ENCODE data around the gene BRI3. TPM values are rescaled to one million over a fixed set of nuclear protein-coding genes. Genes with fewer than 3 reads are reported as not detected.

The BRI3 gene
- total RNA-seq, 2 experiments from 2014 or later = 49.4 to 49.9 TPM

DNA sequence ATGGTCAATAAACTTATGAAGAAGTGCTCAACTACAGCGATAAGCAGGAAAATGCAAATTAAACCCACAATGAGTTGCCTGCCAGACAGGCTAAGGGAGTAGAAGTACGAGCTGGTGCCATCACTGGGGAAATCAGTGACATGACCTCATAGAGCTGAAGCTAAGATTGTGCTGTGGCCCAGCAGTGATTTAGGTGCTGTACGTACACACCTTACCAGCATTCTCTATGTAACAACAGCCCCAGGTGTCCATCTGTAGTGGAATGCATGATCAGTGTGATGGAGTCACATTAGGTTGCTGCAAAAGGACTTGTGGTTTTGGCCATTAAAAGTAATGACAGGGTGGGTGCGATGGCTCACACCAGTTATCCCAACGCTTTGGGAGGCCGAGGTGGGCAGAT, 23.8 kb upstream of the BRI3 start:
- POLR2A ChIA-PET = no interaction called here
- Mint-ChIP-seq H3K27me3 (no peaks in the 10 kb centered on the region), H3K9me3 (no peaks in the 10 kb centered on the region), H3K27ac (no peak overlapping the region), H3K4me3 (no peak overlapping the region), H3K4me1 (peaks cover 31% of the 10 kb centered on the region), H3K36me3 (ENCODE audit: low read depth) (peaks cover 42% of the 10 kb centered on the region)
- CTCF ChIA-PET = no interaction called here
- no peak for DNase-seq

DNA sequence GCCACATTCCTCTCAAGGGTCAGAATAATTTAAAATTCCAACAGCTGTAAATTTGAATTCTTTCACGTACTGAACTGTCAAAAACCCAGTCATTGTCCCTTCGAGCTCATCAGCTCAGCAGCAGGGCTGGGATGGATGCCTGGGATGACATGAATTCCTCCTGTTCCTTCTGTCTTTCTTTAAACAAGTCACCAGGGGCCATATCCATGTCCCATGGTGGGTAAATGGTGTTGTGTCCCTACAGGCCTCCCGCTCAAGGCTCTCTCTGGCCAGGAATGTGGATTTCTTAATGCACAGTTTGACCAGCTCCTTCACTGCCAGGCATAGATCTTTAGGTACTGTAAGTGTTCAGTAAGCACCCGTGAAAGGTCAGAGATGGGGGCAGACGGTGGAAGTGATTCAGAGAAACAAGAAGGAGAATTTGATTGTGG, 15.6 kb upstream of the BRI3 start:
- H3K36me3 Mint-ChIP-seq (ENCODE audit: low read depth) = peaks cover 14% of the 10 kb centered on the region
- no peak for DNase-seq
- H3K9me3 Mint-ChIP-seq = no peaks in the 10 kb centered on the region
- H3K4me3 Mint-ChIP-seq = no peak overlapping the region
- POLR2A ChIA-PET = no interaction called here
- CTCF ChIA-PET = interaction anchor here (0.7 to 1.9 kb wide), 5 partner anchors 13 to 1067 kb away, joined by 3 to 5 read pairs (median 3); no protein-coding TSS in a partner anchor
- H3K4me1 Mint-ChIP-seq = no peaks in the 10 kb centered on the region
- no peak overlapping the region for H3K27ac Mint-ChIP-seq
- no peaks in the 10 kb centered on the region for H3K27me3 Mint-ChIP-seq

DNA sequence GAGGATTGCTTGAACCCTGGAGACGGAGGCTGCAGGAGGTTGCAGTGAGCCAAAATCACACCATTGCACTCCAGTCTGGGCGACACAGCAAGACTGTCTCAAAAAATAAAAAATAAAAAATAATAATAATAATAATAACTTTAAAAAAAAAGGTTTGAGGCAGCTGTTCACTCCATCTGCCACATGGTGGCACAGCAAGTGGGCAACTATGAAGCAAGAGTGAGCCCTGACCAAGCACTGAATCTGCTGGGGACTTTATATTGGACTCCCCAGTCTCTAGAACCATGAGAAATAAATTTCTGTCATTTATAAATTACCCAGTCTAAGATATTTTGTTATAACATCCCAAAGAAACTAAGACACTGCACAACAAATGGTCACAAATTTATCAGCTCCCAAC, 14.6 kb upstream of the BRI3 start:
- DNase-seq = no peak
- no peak overlapping the region for H3K27ac Mint-ChIP-seq
- ChIA-PET POLR2A (interaction anchor here (1.0 kb wide), 1 partner anchor 17 kb away, joined by 3 read pairs; no protein-coding TSS in a partner anchor), CTCF (interaction anchor here (1.4 to 1.9 kb wide), 2 partner anchors 12 to 16 kb away, joined by 4 to 5 read pairs; no protein-coding TSS in a partner anchor)
- no peaks in the 10 kb centered on the region for H3K27me3 Mint-ChIP-seq
- peaks cover 7% of the 10 kb centered on the region for H3K36me3 Mint-ChIP-seq (ENCODE audit: low read depth)
- no peaks in the 10 kb centered on the region for H3K4me1 Mint-ChIP-seq
- H3K4me3 Mint-ChIP-seq = no peak overlapping the region
- H3K9me3 Mint-ChIP-seq = no peaks in the 10 kb centered on the region

- Mint-ChIP-seq H3K27ac (no peak overlapping the region), H3K4me1 (no peaks in the 10 kb centered on the region), H3K4me3 (no peak overlapping the region), H3K36me3 (ENCODE audit: low read depth) (peaks cover 2% of the 10 kb centered on the region), H3K27me3 (no peaks in the 10 kb centered on the region), H3K9me3 (no peaks in the 10 kb centered on the region)
- DNase-seq = no peak
- ChIA-PET CTCF (interaction anchor here (1.4 kb wide), 1 partner anchor 17 kb away, joined by 4 read pairs; no protein-coding TSS in a partner anchor), POLR2A (interaction anchor here (1.0 to 1.3 kb wide), 2 partner anchors 16 to 17 kb away, joined by 3 read pairs; no protein-coding TSS in a partner anchor)
Observed at GRCh38 chr7:98267303-98267702, 14.2 kb upstream of the BRI3 start.

GRCh38 chr7:98276241-98276761, 5.2 kb upstream of the BRI3 start:
- no peak for DNase-seq
- Mint-ChIP-seq H3K4me1 (peaks cover 4% of the 10 kb centered on the region), H3K9me3 (no peaks in the 10 kb centered on the region), H3K36me3 (ENCODE audit: low read depth) (no peaks in the 10 kb centered on the region), H3K27me3 (no peaks in the 10 kb centered on the region), H3K27ac (no peak overlapping the region), H3K4me3 (no peak overlapping the region)
- CTCF ChIA-PET = no interaction called here
- POLR2A ChIA-PET = no interaction called here

GRCh38 chr7:98278408-98278807, 3.1 kb upstream of the BRI3 start:
- peaks cover 4% of the 10 kb centered on the region for H3K36me3 Mint-ChIP-seq (ENCODE audit: low read depth)
- no peak for DNase-seq
- no peak overlapping the region for H3K27ac Mint-ChIP-seq
- peaks cover 17% of the 10 kb centered on the region for H3K4me1 Mint-ChIP-seq
- no peaks in the 10 kb centered on the region for H3K9me3 Mint-ChIP-seq
- ChIA-PET POLR2A (no interaction called here), CTCF (interaction anchor here (0.6 to 1.0 kb wide), 2 partner anchors 12 to 24 kb away, joined by 3 to 5 read pairs; no protein-coding TSS in a partner anchor)
- H3K27me3 Mint-ChIP-seq = no peaks in the 10 kb centered on the region
- no peak overlapping the region for H3K4me3 Mint-ChIP-seq

- peaks cover 20% of the 10 kb centered on the region for H3K4me1 Mint-ChIP-seq
- no peak overlapping the region for H3K27ac Mint-ChIP-seq
- H3K36me3 Mint-ChIP-seq (ENCODE audit: low read depth) = peaks cover 4% of the 10 kb centered on the region
- no peaks in the 10 kb centered on the region for H3K9me3 Mint-ChIP-seq
- no peak overlapping the region for H3K4me3 Mint-ChIP-seq
- POLR2A ChIA-PET = no interaction called here
- H3K27me3 Mint-ChIP-seq = no peaks in the 10 kb centered on the region
- no peak for DNase-seq
- CTCF ChIA-PET = interaction anchor here (1.0 kb wide), 1 partner anchor 13 kb away, joined by 5 read pairs; no protein-coding TSS in a partner anchor
Observed at GRCh38 chr7:98278936-98279335, 2.5 kb upstream of the BRI3 start.

GRCh38 chr7:98280296-98280695, 1.2 kb upstream of the BRI3 start:
- Mint-ChIP-seq H3K4me1 (peaks cover 28% of the 10 kb centered on the region), H3K27me3 (no peaks in the 10 kb centered on the region), H3K27ac (no peak overlapping the region), H3K9me3 (no peaks in the 10 kb centered on the region), H3K36me3 (ENCODE audit: low read depth) (peaks cover 4% of the 10 kb centered on the region), H3K4me3 (peak overlapping the region; percentile 77)
- no peak for DNase-seq
- CTCF ChIA-PET = no interaction called here
- POLR2A ChIA-PET = interaction anchor here (1.4 kb wide), 1 partner anchor 29 kb away, joined by 9 read pairs; the partner anchor contains the start of gene TECPR1

- Mint-ChIP-seq H3K4me1 (peaks cover 28% of the 10 kb centered on the region), H3K4me3 (peak overlapping the region; percentile 75), H3K27me3 (no peaks in the 10 kb centered on the region), H3K9me3 (no peaks in the 10 kb centered on the region), H3K27ac (peak overlapping the region; percentile 62), H3K36me3 (ENCODE audit: low read depth) (peaks cover 4% of the 10 kb centered on the region)
- ChIA-PET POLR2A (interaction anchor here (1.9 kb wide), 1 partner anchor 31 kb away, joined by 6 read pairs; no protein-coding TSS in a partner anchor), CTCF (interaction anchor here (1.1 kb wide), 1 partner anchor 12 kb away, joined by 3 read pairs; no protein-coding TSS in a partner anchor)
- peak; percentile 37 for DNase-seq
Observed at GRCh38 chr7:98281757-98282606, 496 bp downstream of the BRI3 start.

- CTCF ChIA-PET = interaction anchor here (1.1 kb wide), 1 partner anchor 12 kb away, joined by 3 read pairs; no protein-coding TSS in a partner anchor
- no peaks in the 10 kb centered on the region for H3K9me3 Mint-ChIP-seq
- H3K27ac Mint-ChIP-seq = peak overlapping the region; percentile 62
- peaks cover 28% of the 10 kb centered on the region for H3K4me1 Mint-ChIP-seq
- H3K4me3 Mint-ChIP-seq = peak overlapping the region; percentile 75
- H3K36me3 Mint-ChIP-seq (ENCODE audit: low read depth) = peaks cover 4% of the 10 kb centered on the region
- no peaks in the 10 kb centered on the region for H3K27me3 Mint-ChIP-seq
- DNase-seq = no peak
- POLR2A ChIA-PET = interaction anchor here (1.9 kb wide), 1 partner anchor 32 kb away, joined by 6 read pairs; no protein-coding TSS in a partner anchor
Observed at GRCh38 chr7:98282703-98283102, 1.2 kb downstream of the BRI3 start.

DNA sequence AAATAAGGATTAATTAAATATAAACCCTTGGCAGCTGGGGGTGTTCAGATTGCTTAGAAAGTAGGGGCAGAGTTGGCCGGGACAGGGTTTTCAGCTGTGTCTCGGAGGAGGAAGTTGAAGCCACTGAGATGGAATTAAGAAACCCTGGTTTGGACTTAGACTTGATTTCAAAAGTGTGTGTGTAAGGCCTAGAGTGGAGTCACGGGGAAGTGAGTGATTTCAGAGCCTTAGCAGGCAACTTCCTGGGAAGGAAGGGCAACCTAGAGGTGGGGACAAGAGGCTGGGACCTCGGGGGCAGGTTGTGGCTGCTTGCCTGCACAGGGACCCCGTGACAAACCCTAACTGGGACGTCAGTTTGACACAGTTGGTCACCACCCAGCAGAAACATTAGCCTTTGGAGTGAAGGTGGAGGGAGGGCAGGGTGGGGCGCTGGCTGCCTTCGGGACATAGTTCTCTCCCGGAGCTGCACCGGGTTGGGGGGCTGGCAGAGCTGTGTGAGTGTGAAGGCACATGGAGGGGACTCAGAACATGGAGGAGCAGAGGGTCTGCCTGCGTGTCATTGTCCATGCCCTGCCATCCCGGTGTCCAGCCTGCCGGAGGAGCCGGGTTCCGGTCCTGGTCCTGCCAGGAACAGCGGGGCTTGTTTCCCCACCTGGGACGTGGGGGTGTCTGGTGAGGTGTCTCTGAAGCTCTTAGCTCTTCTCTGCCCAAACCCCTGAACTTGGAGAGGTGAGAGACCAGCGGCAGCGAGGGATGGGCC, 1.8 kb downstream of the BRI3 start:
- CTCF ChIA-PET = interaction anchor here (1.1 kb wide), 1 partner anchor 11 kb away, joined by 3 read pairs; no protein-coding TSS in a partner anchor
- peak overlapping the region; percentile 75 for H3K4me3 Mint-ChIP-seq
- no peak for DNase-seq
- POLR2A ChIA-PET = interaction anchor here (1.9 kb wide), 1 partner anchor 32 kb away, joined by 6 read pairs; no protein-coding TSS in a partner anchor
- H3K4me1 Mint-ChIP-seq = peaks cover 28% of the 10 kb centered on the region
- H3K9me3 Mint-ChIP-seq = no peaks in the 10 kb centered on the region
- no peak overlapping the region for H3K27ac Mint-ChIP-seq
- H3K27me3 Mint-ChIP-seq = no peaks in the 10 kb centered on the region
- peaks cover 4% of the 10 kb centered on the region for H3K36me3 Mint-ChIP-seq (ENCODE audit: low read depth)

DNA sequence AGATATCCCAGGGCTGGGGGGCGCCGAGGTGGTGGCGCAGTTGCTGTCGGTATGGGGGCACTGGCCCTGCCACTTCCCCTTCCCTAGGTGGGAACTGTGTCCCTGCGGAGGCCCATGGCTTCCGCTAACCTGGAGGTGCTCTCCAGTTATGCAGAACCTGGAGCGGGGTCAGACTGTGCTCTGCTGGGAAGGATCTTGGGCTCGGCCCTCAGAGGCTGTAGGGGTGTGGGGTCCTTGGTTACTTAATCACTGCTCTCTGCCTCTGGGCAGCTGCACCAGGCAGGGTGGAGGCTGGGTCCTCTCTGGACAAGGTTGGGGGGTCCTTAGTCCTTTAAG, 2.4 kb downstream of the BRI3 start:
- H3K4me1 Mint-ChIP-seq = peaks cover 28% of the 10 kb centered on the region
- H3K36me3 Mint-ChIP-seq (ENCODE audit: low read depth) = peaks cover 4% of the 10 kb centered on the region
- POLR2A ChIA-PET = no interaction called here
- no peak overlapping the region for H3K4me3 Mint-ChIP-seq
- no peaks in the 10 kb centered on the region for H3K27me3 Mint-ChIP-seq
- CTCF ChIA-PET = no interaction called here
- H3K27ac Mint-ChIP-seq = no peak overlapping the region
- H3K9me3 Mint-ChIP-seq = no peaks in the 10 kb centered on the region
- DNase-seq = no peak

Data from activated CD4-positive, alpha-beta memory T cell treated with anti-CD3 and anti-CD28 coated beads, Interleukin-2, amount 10 ng/mL, durations not matched to agents 7 days and 5 days (primary cell).